Measurements from ENCODE around the gene FBXO24. TPM values are rescaled to one million over a fixed set of nuclear protein-coding genes. Genes with fewer than 3 reads are reported as not detected.

The FBXO24 gene
- total and polyA plus RNA-seq, 10 of the 15 experiments (the other 5 are each of a cell fraction or from before 2014, with no cell fraction given): 0.11 to 0.96 (median 0.27) TPM; not detected in 4

DNA sequence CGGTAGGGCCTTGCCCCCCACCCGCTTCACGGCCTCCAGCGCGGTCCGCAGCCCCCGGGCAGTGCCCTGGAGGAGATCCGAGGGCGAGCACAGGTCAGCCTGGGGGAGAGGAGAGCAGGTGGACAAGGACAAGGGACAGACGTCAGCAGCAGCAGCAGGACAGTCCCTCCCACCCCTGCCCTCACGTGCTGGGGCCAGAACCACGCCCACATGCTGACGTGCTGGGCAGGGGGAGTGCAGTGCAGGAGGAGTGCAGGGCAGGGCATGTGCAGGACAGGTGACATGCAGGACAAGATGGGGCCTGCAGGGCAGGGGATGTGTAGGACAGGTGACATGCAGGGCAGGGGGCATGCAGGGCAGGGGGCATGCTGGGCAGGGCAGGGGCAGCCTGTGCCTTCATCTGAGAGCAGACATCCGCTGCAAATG lies 10.9 kb upstream of the FBXO24 start:
- ChIA-PET SMC1A (ENCODE audit: uncharacterized antibody, unreplicated experiment) (no interaction called here), CTCF (no interaction called here), POLR2A (no interaction called here), RAD21 (ENCODE audit: unreplicated experiment) (no interaction called here)
- no peak for TF ChIP-seq GATAD2B (conservative IDR thresholded peaks at IDR 0.05; ENCODE audit: low read depth)
- peak in 1 of 2 experiments; percentile 42; a peak in 2 of 4 replicates for TF ChIP-seq BHLHE40 (IDR thresholded peaks at IDR 0.05; ENCODE audit: borderline replicate concordance in 1 of 2, low read depth in 2 of 2, low read length in 1 of 2)
- no peak for TF ChIP-seq KDM1A (IDR thresholded peaks at IDR 0.05; ENCODE audit: borderline replicate concordance)
- TF ChIP-seq MYC (IDR thresholded peaks at IDR 0.05; ENCODE audit: insufficient read depth, insufficient read length, insufficient replicate concordance, low read length, severe bottlenecking): no peak
- no peak for TF ChIP-seq EED (IDR thresholded peaks at IDR 0.05; ENCODE audit: low read depth)
- WGBS (ENCODE audit: insufficient coverage, insufficient replicate concordance, low lambda C conversion rate, missing lambda C conversion rate): 89% methylated on average over 14 of the region's 14 CpGs
- Histone ChIP-seq H3K9ac (ENCODE audit: control insufficient read depth, insufficient read depth, low read length) (no peak overlapping the region), H4K20me1 (ENCODE audit: control insufficient read depth, insufficient read depth) (no peaks in the 10 kb centered on the region), H3K36me3 (ENCODE audit: control insufficient read depth in 2 of 2, insufficient read depth in 2 of 2, low read length in 1 of 2) (peaks cover 7 to 11% of the 10 kb centered on the region in 2 experiments; a peak in 3 of 4 replicates), H3K27ac (ENCODE audit: control insufficient read depth, insufficient read depth) (no peak overlapping the region), H3K79me2 (ENCODE audit: control insufficient read depth, insufficient read depth, low read length) (no peaks in the 10 kb centered on the region), H3K4me1 (ENCODE audit: control insufficient read depth, insufficient read depth, low read length) (peaks cover 11% of the 10 kb centered on the region), H3K9me3 (replicated peaks; ENCODE audit: control insufficient read depth, insufficient read depth, low read length) (no peaks in the 10 kb centered on the region), H2AFZ (ENCODE audit: control insufficient read depth, low read depth, low read length) (no peak overlapping the region), H3K4me2 (ENCODE audit: control insufficient read depth, insufficient read depth) (no peak overlapping the region), H3K4me3 (no peak overlapping the region), H3K27me3 (replicated peaks in 1 of 2; ENCODE audit: control insufficient read depth in 2 of 2, insufficient read depth in 2 of 2, low read length in 1 of 2) (no peaks in the 10 kb centered on the region)
- no peak for DNase-seq (ENCODE audit: low read depth, low spot score)
- no peak; the same call in 2 of the 3 replicates for ATAC-seq
- intact Hi-C loops (cut with micrococcal nuclease; ENCODE audit: unreplicated experiment) (no loop called here), in situ Hi-C loops (cut with MboI) (no loop called here)
- FAIRE-seq: no peak
- BruUV-seq (replicated peaks): no TSS peak

DNA sequence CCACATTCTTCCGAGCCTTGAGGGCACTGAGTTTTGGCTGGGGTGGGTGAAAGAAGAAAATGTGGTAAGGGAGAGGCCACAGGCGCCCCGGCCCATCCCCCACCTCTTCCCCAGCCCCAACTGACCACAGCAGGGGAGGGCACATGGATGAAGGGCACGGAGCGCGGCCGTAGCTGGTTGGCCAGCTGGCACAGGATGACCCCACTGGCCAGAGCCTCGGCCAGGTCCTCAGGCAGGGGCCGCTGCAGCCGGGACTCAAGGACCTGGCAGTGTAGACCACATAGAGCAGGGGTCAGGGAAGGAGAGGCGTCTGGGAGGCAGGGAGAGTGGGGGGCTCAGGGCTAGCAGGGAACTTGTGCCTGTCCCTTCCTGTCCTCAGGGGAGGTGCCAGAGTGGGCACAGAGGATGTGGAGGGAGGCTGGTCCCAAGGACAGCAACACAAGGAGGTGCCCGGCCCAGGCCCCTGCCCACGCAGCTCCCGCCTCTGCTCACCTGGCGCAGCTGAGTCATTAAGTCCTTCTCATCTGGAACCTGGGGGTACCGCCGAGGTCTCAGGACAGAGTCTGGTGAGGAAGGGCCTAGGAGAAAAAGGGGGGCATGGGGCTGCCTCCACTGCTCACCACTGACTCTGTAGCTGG lies 10.3 kb upstream of the FBXO24 start:
- POLR2A ChIA-PET: no interaction called here
- CTCF ChIA-PET: no interaction called here
- SMC1A ChIA-PET (ENCODE audit: uncharacterized antibody, unreplicated experiment): no interaction called here
- intact Hi-C loops (cut with micrococcal nuclease; ENCODE audit: unreplicated experiment): no loop called here
- no TSS peak for BruUV-seq (replicated peaks)
- H3K9me3 ChIP-seq (replicated peaks; ENCODE audit: control insufficient read depth, insufficient read depth, low read length): no peaks in the 10 kb centered on the region
- no peaks in the 10 kb centered on the region for H4K20me1 ChIP-seq (ENCODE audit: control insufficient read depth, insufficient read depth)
- RAD21 ChIA-PET (ENCODE audit: unreplicated experiment): no interaction called here
- H3K27ac ChIP-seq (ENCODE audit: control insufficient read depth, insufficient read depth): no peak overlapping the region
- H3K79me2 ChIP-seq (ENCODE audit: control insufficient read depth, insufficient read depth, low read length): no peaks in the 10 kb centered on the region
- DNase-seq (ENCODE audit: low read depth, low spot score) (no peak), FAIRE-seq (no peak), ATAC-seq (no peak)
- 92% methylated on average over 17 of the region's 17 CpGs for WGBS (ENCODE audit: insufficient coverage, insufficient replicate concordance, low lambda C conversion rate, missing lambda C conversion rate)
- H3K36me3 ChIP-seq (ENCODE audit: control insufficient read depth in 2 of 2, insufficient read depth in 2 of 2, low read length in 1 of 2): peaks cover 7 to 13% of the 10 kb centered on the region in 2 experiments; a peak in 3 of 4 replicates
- H3K4me1 ChIP-seq (ENCODE audit: control insufficient read depth, insufficient read depth, low read length): peaks cover 8% of the 10 kb centered on the region
- no peak overlapping the region for H3K4me3 ChIP-seq
- no peak overlapping the region for H2AFZ ChIP-seq (ENCODE audit: control insufficient read depth, low read depth, low read length)
- no peaks in the 10 kb centered on the region for H3K27me3 ChIP-seq (replicated peaks in 1 of 2; ENCODE audit: control insufficient read depth in 2 of 2, insufficient read depth in 2 of 2, low read length in 1 of 2)
- no peak overlapping the region for H3K4me2 ChIP-seq (ENCODE audit: control insufficient read depth, insufficient read depth)
- no peak overlapping the region for H3K9ac ChIP-seq (ENCODE audit: control insufficient read depth, insufficient read depth, low read length)
- in situ Hi-C loops (cut with MboI): no loop called here
- no peak for TF ChIP-seq SMARCA5 (IDR thresholded peaks at IDR 0.05)
- TF ChIP-seq BRCA1 (IDR thresholded peaks at IDR 0.05; ENCODE audit: low read depth, low read length): no peak
- no peak for TF ChIP-seq ETV6 (conservative IDR thresholded peaks at IDR 0.05 in 1 of 2, IDR thresholded peaks at IDR 0.05 in 1 of 2; ENCODE audit: borderline replicate concordance in 1 of 2, low read depth in 1 of 2)
- TF ChIP-seq, protein P1, sequence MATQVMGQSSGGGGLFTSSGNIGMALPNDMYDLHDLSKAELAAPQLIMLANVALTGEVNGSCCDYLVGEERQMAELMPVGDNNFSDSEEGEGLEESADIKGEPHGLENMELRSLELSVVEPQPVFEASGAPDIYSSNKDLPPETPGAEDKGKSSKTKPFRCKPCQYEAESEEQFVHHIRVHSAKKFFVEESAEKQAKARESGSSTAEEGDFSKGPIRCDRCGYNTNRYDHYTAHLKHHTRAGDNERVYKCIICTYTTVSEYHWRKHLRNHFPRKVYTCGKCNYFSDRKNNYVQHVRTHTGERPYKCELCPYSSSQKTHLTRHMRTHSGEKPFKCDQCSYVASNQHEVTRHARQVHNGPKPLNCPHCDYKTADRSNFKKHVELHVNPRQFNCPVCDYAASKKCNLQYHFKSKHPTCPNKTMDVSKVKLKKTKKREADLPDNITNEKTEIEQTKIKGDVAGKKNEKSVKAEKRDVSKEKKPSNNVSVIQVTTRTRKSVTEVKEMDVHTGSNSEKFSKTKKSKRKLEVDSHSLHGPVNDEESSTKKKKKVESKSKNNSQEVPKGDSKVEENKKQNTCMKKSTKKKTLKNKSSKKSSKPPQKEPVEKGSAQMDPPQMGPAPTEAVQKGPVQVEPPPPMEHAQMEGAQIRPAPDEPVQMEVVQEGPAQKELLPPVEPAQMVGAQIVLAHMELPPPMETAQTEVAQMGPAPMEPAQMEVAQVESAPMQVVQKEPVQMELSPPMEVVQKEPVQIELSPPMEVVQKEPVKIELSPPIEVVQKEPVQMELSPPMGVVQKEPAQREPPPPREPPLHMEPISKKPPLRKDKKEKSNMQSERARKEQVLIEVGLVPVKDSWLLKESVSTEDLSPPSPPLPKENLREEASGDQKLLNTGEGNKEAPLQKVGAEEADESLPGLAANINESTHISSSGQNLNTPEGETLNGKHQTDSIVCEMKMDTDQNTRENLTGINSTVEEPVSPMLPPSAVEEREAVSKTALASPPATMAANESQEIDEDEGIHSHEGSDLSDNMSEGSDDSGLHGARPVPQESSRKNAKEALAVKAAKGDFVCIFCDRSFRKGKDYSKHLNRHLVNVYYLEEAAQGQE (IDR thresholded peaks at IDR 0.05; ENCODE audit: low read depth, low read length): no peak
- TF ChIP-seq BMI1 (IDR thresholded peaks at IDR 0.05; ENCODE audit: borderline replicate concordance): no peak
- no peak for TF ChIP-seq HDGF (IDR thresholded peaks at IDR 0.05)
- no peak for TF ChIP-seq IKZF1 (conservative IDR thresholded peaks at IDR 0.05)
- TF ChIP-seq TAF1 (IDR thresholded peaks at IDR 0.05; ENCODE audit: borderline replicate concordance, low read depth, low read length): no peak
- TF ChIP-seq TARDBP (IDR thresholded peaks at IDR 0.05; ENCODE audit: borderline replicate concordance): no peak
- no peak for TF ChIP-seq SIN3A (IDR thresholded peaks at IDR 0.05; ENCODE audit: low read depth, low read length)
- no peak for TF ChIP-seq JUND (IDR thresholded peaks at IDR 0.05; ENCODE audit: low read depth, low read length)

Measured in GM12878 (cell line).